Breast epithelium (tissue), 3 donors: ENCODE measurements around the gene SPARC.

Source experiments
- POLR2AphosphoS5 ChIP-seq, 3 donors: sonication (generic); formaldehyde crosslinking; IDR thresholded peaks; one replicate each; pipeline ENCODE4 v1.6.1; 2017; ENCODE audit warnings: antibody characterized with exemption in 3 of 3
- TF ChIP-seq, protein P1 (sequence below), 3 donors: fragments of 450-650 bp; IDR thresholded peaks; one replicate each; pipeline ENCODE4 v1.5.1; 2016 to 2017; ENCODE audit warnings: antibody characterized with exemption in 3 of 3, mild to moderate bottlenecking in 3 of 3, moderate library complexity in 3 of 3

GRCh38 chr5:151676719-151677118 lies 10.0 kb downstream of the SPARC start:
- TF ChIP-seq, protein P1, sequence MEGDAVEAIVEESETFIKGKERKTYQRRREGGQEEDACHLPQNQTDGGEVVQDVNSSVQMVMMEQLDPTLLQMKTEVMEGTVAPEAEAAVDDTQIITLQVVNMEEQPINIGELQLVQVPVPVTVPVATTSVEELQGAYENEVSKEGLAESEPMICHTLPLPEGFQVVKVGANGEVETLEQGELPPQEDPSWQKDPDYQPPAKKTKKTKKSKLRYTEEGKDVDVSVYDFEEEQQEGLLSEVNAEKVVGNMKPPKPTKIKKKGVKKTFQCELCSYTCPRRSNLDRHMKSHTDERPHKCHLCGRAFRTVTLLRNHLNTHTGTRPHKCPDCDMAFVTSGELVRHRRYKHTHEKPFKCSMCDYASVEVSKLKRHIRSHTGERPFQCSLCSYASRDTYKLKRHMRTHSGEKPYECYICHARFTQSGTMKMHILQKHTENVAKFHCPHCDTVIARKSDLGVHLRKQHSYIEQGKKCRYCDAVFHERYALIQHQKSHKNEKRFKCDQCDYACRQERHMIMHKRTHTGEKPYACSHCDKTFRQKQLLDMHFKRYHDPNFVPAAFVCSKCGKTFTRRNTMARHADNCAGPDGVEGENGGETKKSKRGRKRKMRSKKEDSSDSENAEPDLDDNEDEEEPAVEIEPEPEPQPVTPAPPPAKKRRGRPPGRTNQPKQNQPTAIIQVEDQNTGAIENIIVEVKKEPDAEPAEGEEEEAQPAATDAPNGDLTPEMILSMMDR (IDR thresholded peaks at IDR 0.05), result no peak
- peak in 1 of 3 donors; percentile 13 for TF ChIP-seq POLR2AphosphoS5 (IDR thresholded peaks at IDR 0.05)
